ENCODE data around the gene UBTD1. TPM values are rescaled to one million over a fixed set of nuclear protein-coding genes. Genes with fewer than 3 reads are reported as not detected.

The UBTD1 gene
- total RNA-seq, 1 donor from 2014 or later = 11.6 TPM

GRCh38 chr10:97502916-97503315 is 4.2 kb downstream of the UBTD1 start:
- DNase-seq (ENCODE audit: extremely low spot score, unreplicated experiment) = no peak
- H3K4me1 Mint-ChIP-seq (ENCODE audit: unreplicated experiment) = peaks cover 21% of the 10 kb centered on the region
- no peak overlapping the region for H3K27ac Mint-ChIP-seq
- H3K27me3 Mint-ChIP-seq = peaks cover 29% of the 10 kb centered on the region
- H3K9me3 Mint-ChIP-seq = no peaks in the 10 kb centered on the region
- no peaks in the 10 kb centered on the region for H3K36me3 Mint-ChIP-seq
- TF ChIP-seq CTCF (conservative IDR thresholded peaks at IDR 0.05) = no peak
- no peak overlapping the region for H3K4me3 Mint-ChIP-seq

GRCh38 chr10:97503406-97503805 is 4.7 kb downstream of the UBTD1 start:
- no peak for TF ChIP-seq CTCF (conservative IDR thresholded peaks at IDR 0.05)
- H3K4me1 Mint-ChIP-seq (ENCODE audit: unreplicated experiment) = peaks cover 21% of the 10 kb centered on the region
- H3K9me3 Mint-ChIP-seq = no peaks in the 10 kb centered on the region
- H3K4me3 Mint-ChIP-seq = no peak overlapping the region
- DNase-seq (ENCODE audit: extremely low spot score, unreplicated experiment) = no peak
- peaks cover 29% of the 10 kb centered on the region for H3K27me3 Mint-ChIP-seq
- H3K27ac Mint-ChIP-seq = no peak overlapping the region
- no peaks in the 10 kb centered on the region for H3K36me3 Mint-ChIP-seq

- Mint-ChIP-seq H3K4me3 (no peak overlapping the region), H3K27me3 (peaks cover 23% of the 10 kb centered on the region), H3K36me3 (no peaks in the 10 kb centered on the region), H3K4me1 (ENCODE audit: unreplicated experiment) (peaks cover 17% of the 10 kb centered on the region), H3K27ac (no peak overlapping the region), H3K9me3 (no peaks in the 10 kb centered on the region)
- DNase-seq (ENCODE audit: extremely low spot score, unreplicated experiment) = no peak
- no peak for TF ChIP-seq CTCF (conservative IDR thresholded peaks at IDR 0.05)
Observed at GRCh38 chr10:97505152-97505551, 6.4 kb downstream of the UBTD1 start.

- no peak for DNase-seq (ENCODE audit: extremely low spot score, unreplicated experiment)
- Mint-ChIP-seq H3K27me3 (peaks cover 12% of the 10 kb centered on the region), H3K36me3 (no peaks in the 10 kb centered on the region), H3K9me3 (no peaks in the 10 kb centered on the region), H3K4me3 (no peak overlapping the region), H3K27ac (no peak overlapping the region), H3K4me1 (ENCODE audit: unreplicated experiment) (peaks cover 12% of the 10 kb centered on the region)
- no peak for TF ChIP-seq CTCF (conservative IDR thresholded peaks at IDR 0.05)
Observed at GRCh38 chr10:97506199-97506991, 7.7 kb downstream of the UBTD1 start.

GRCh38 chr10:97508342-97508741 is 9.6 kb downstream of the UBTD1 start:
- Mint-ChIP-seq H3K4me1 (ENCODE audit: unreplicated experiment) (peaks cover 9% of the 10 kb centered on the region), H3K4me3 (no peak overlapping the region), H3K9me3 (no peaks in the 10 kb centered on the region), H3K27ac (no peak overlapping the region), H3K36me3 (no peaks in the 10 kb centered on the region), H3K27me3 (no peaks in the 10 kb centered on the region)
- TF ChIP-seq CTCF (conservative IDR thresholded peaks at IDR 0.05) = no peak
- DNase-seq (ENCODE audit: extremely low spot score, unreplicated experiment) = no peak

Data from type B pancreatic cell (in vitro differentiated cells).